HFFc6 (cell line): Measurements from ENCODE around the gene DLG2. TPM values are rescaled to one million over a fixed set of nuclear protein-coding genes. Genes with fewer than 3 reads are reported as not detected.
"Not testable (repeated sequence)": the region's sequence is repeated elsewhere in the genome, so short reads cannot be mapped to it uniquely, and the experiment has no call there.

Experiments used
- DNase-seq: peaks from one replicate; pipeline ENCODE4 v3.0.0-alpha.2; 2018
- H3K27ac Mint-ChIP-seq: 2 replicates; pipeline ENCODE4 v1.8.0; 2020; ENCODE audit warnings: mild to moderate bottlenecking, mixed read lengths
- H3K27me3 Mint-ChIP-seq: 2 replicates; pipeline ENCODE4 v1.8.0; 2021; ENCODE audit warnings: mild to moderate bottlenecking, moderate library complexity, mixed read lengths; ENCODE audit not compliant: insufficient read depth
- H3K36me3 Mint-ChIP-seq: 2 replicates; pipeline ENCODE4 v1.8.0; 2021; ENCODE audit warnings: low read depth, mixed read lengths
- H3K4me1 Mint-ChIP-seq: 2 replicates; pipeline ENCODE4 v1.8.0; 2020; ENCODE audit warnings: low read depth, mixed read lengths
- H3K4me3 Mint-ChIP-seq: 2 replicates; pipeline ENCODE4 v1.8.0; 2020; ENCODE audit warnings: mild to moderate bottlenecking, moderate library complexity, mixed read lengths
- H3K9me3 Mint-ChIP-seq: 2 replicates; pipeline ENCODE4 v1.8.0; 2020; ENCODE audit warnings: mild to moderate bottlenecking, mixed read lengths
- CTCF ChIP-seq: fragments of 200-600 bp; sonication (generic); IDR thresholded peaks from 2 replicates; pipeline ENCODE4 v1.5.0; 2021; ENCODE audit warnings: antibody characterized with exemption, mild to moderate bottlenecking
- total RNA-seq, 6 experiments: library from RNA; stranded (reverse); fragmentation: NEBNext Ultra II Directional; extraction: Animal tissue kit (Norgen Biotek cat#: 25700); gene quantifications; 2 replicates in 1 of 6; 3 replicates in 5 of 6; pipeline ENCODE4 v1.2.3, GENCODE V29; 2021

The DLG2 gene
- total RNA-seq, 6 experiments from 2014 or later = 0.39 to 1.00 (median 0.80) TPM; not detected in 1

- no peak overlapping the region for H3K4me3 Mint-ChIP-seq
- H3K36me3 Mint-ChIP-seq = no peaks in the 10 kb centered on the region
- no peak for TF ChIP-seq CTCF
- no peaks in the 10 kb centered on the region for H3K9me3 Mint-ChIP-seq
- no peak for DNase-seq
- H3K27me3 Mint-ChIP-seq = peaks cover 1% of the 10 kb centered on the region; the same call in 1 of the 2 replicates
- no peak overlapping the region for H3K27ac Mint-ChIP-seq
- no peaks in the 10 kb centered on the region for H3K4me1 Mint-ChIP-seq
These were observed 1890.5 kb downstream of the DLG2 start for GRCh38 chr11:83736684-83737083.

GRCh38 chr11:83734120-83734519 lies 1893.0 kb downstream of the DLG2 start:
- H3K4me1 Mint-ChIP-seq = no peaks in the 10 kb centered on the region
- no peak overlapping the region for H3K4me3 Mint-ChIP-seq
- no peak for TF ChIP-seq CTCF
- no peaks in the 10 kb centered on the region for H3K9me3 Mint-ChIP-seq
- H3K27me3 Mint-ChIP-seq = peaks cover 1% of the 10 kb centered on the region; the same call in 1 of the 2 replicates
- no peak overlapping the region for H3K27ac Mint-ChIP-seq
- no peak for DNase-seq
- H3K36me3 Mint-ChIP-seq = no peaks in the 10 kb centered on the region

- H3K27ac Mint-ChIP-seq, H3K36me3 Mint-ChIP-seq, H3K4me1 Mint-ChIP-seq, H3K9me3 Mint-ChIP-seq, H3K4me3 Mint-ChIP-seq, H3K27me3 Mint-ChIP-seq, DNase-seq: not testable (repeated sequence)
These were observed 1895.9 kb downstream of the DLG2 start for GRCh38 chr11:83731288-83731687.

GRCh38 chr11:83728281-83728680 lies 1898.9 kb downstream of the DLG2 start:
- no peak overlapping the region for H3K4me3 Mint-ChIP-seq
- DNase-seq = no peak
- no peaks in the 10 kb centered on the region for H3K36me3 Mint-ChIP-seq
- TF ChIP-seq CTCF = no peak
- H3K4me1 Mint-ChIP-seq = peaks cover 7% of the 10 kb centered on the region; the same call in 1 of the 2 replicates
- no peaks in the 10 kb centered on the region for H3K9me3 Mint-ChIP-seq
- H3K27me3 Mint-ChIP-seq = peaks cover 3% of the 10 kb centered on the region
- H3K27ac Mint-ChIP-seq = no peak overlapping the region

GRCh38 chr11:83727251-83727650 lies 1899.9 kb downstream of the DLG2 start:
- Mint-ChIP-seq H3K9me3 (no peaks in the 10 kb centered on the region), H3K4me3 (no peak overlapping the region), H3K4me1 (peaks cover 7% of the 10 kb centered on the region; the same call in 1 of the 2 replicates), H3K27ac (no peak overlapping the region), H3K27me3 (peaks cover 3% of the 10 kb centered on the region), H3K36me3 (no peaks in the 10 kb centered on the region)
- TF ChIP-seq CTCF = no peak
- no peak for DNase-seq

- TF ChIP-seq CTCF = no peak
- Mint-ChIP-seq H3K4me1 (peaks cover 7% of the 10 kb centered on the region; the same call in 1 of the 2 replicates), H3K27ac (no peak overlapping the region), H3K4me3 (no peak overlapping the region), H3K9me3 (no peaks in the 10 kb centered on the region), H3K27me3 (peaks cover 3% of the 10 kb centered on the region), H3K36me3 (no peaks in the 10 kb centered on the region)
- no peak for DNase-seq
These were observed 1900.8 kb downstream of the DLG2 start for GRCh38 chr11:83726316-83726715.
